GM19324 (cell line): Measurements from ENCODE around the gene GALNT18.

ENCODE experiments used
- ATAC-seq: cut with Tn5 transposase; IDR thresholded peaks from one replicate; pipeline ENCODE4 v1.9.1; 2021; ENCODE audit warnings: mild to moderate bottlenecking, moderate library complexity; ENCODE audit not compliant: unreplicated experiment, low FRiP score

The GALNT18 gene

GRCh38 chr11:11263238-11264005 lies 358.4 kb downstream of the GALNT18 start:
- ATAC-seq = no peak

GRCh38 chr11:11262171-11262920 lies 359.5 kb downstream of the GALNT18 start:
- no peak for ATAC-seq

GRCh38 chr11:11261629-11262028 lies 360.2 kb downstream of the GALNT18 start:
- ATAC-seq = no peak

- no peak for ATAC-seq
Observed at GRCh38 chr11:11260903-11261302, 360.9 kb downstream of the GALNT18 start.

- ATAC-seq = no peak
Observed at GRCh38 chr11:11253995-11254394, 367.8 kb downstream of the GALNT18 start.

GRCh38 chr11:11253497-11253896 lies 368.3 kb downstream of the GALNT18 start:
- no peak for ATAC-seq

GRCh38 chr11:11252403-11252802 lies 369.4 kb downstream of the GALNT18 start:
- ATAC-seq = no peak

- no peak for ATAC-seq
Observed at GRCh38 chr11:11251394-11251970, 370.3 kb downstream of the GALNT18 start.

GRCh38 chr11:11250470-11250869 lies 371.3 kb downstream of the GALNT18 start:
- no peak for ATAC-seq

GRCh38 chr11:11247576-11247975 lies 374.2 kb downstream of the GALNT18 start:
- ATAC-seq = no peak

- ATAC-seq = no peak
Observed at GRCh38 chr11:11247086-11247485, 374.7 kb downstream of the GALNT18 start.

- ATAC-seq = no peak
Observed at GRCh38 chr11:11246166-11246565, 375.6 kb downstream of the GALNT18 start.

GRCh38 chr11:11245453-11245852 lies 376.4 kb downstream of the GALNT18 start:
- no peak for ATAC-seq

- ATAC-seq = no peak
Observed at GRCh38 chr11:11244470-11245080, 377.2 kb downstream of the GALNT18 start.

GRCh38 chr11:11243590-11244469 lies 378.0 kb downstream of the GALNT18 start:
- no peak for ATAC-seq

- ATAC-seq = no peak
Observed at GRCh38 chr11:11243209-11243589, 378.6 kb downstream of the GALNT18 start.

- ATAC-seq = no peak
Observed at GRCh38 chr11:11241284-11241683, 380.5 kb downstream of the GALNT18 start.

GRCh38 chr11:11239959-11240358 lies 381.8 kb downstream of the GALNT18 start:
- no peak for ATAC-seq

GRCh38 chr11:11237070-11237832 lies 384.6 kb downstream of the GALNT18 start:
- no peak for ATAC-seq
